SIG-M5 treated with dmso at 0.1 percent for 504 hours (cell line): ENCODE results near the gene SPATA19.

Source experiments
- DNase-seq: peaks from one replicate; lab custom pipeline; 2025; ENCODE audit not compliant: unreplicated experiment; lab: John Stamatoyannopoulos, UW

Gene SPATA19

GRCh38 chr11:133818302-133818701 lies 27.0 kb downstream of the SPATA19 start:
- DNase-seq: no peak

- no peak for DNase-seq
Measured at GRCh38 chr11:133817449-133817848, 27.9 kb downstream of the SPATA19 start.

- DNase-seq: no peak
Measured at GRCh38 chr11:133816146-133816870, 29.0 kb downstream of the SPATA19 start.

GRCh38 chr11:133815636-133816035 lies 29.7 kb downstream of the SPATA19 start:
- no peak for DNase-seq

- DNase-seq: no peak
Measured at GRCh38 chr11:133814588-133815100, 30.7 kb downstream of the SPATA19 start.

- no peak for DNase-seq
Measured at GRCh38 chr11:133811850-133812685, 33.2 kb downstream of the SPATA19 start.

GRCh38 chr11:133810766-133811165 lies 34.5 kb downstream of the SPATA19 start:
- DNase-seq: no peak

- DNase-seq: no peak
Measured at GRCh38 chr11:133809569-133810491, 35.5 kb downstream of the SPATA19 start.

GRCh38 chr11:133808393-133809140 lies 36.7 kb downstream of the SPATA19 start:
- no peak for DNase-seq

GRCh38 chr11:133803026-133803425 lies 42.3 kb downstream of the SPATA19 start:
- no peak for DNase-seq

GRCh38 chr11:133801356-133801755 lies 44.0 kb downstream of the SPATA19 start:
- DNase-seq: no peak

GRCh38 chr11:133800666-133801065 lies 44.6 kb downstream of the SPATA19 start:
- no peak for DNase-seq

- no peak for DNase-seq
Measured at GRCh38 chr11:133797554-133797953, 47.8 kb downstream of the SPATA19 start.

- no peak for DNase-seq
Measured at GRCh38 chr11:133796043-133796795, 49.1 kb downstream of the SPATA19 start.

- DNase-seq: no peak
Measured at GRCh38 chr11:133795088-133795487, 50.2 kb downstream of the SPATA19 start.

- DNase-seq: no peak
Measured at GRCh38 chr11:133794205-133794604, 51.1 kb downstream of the SPATA19 start.

- DNase-seq: no peak
Measured at GRCh38 chr11:133793271-133794035, 51.9 kb downstream of the SPATA19 start.

GRCh38 chr11:133790995-133791394 lies 54.3 kb downstream of the SPATA19 start:
- no peak for DNase-seq
